HepG2 (cell line): Measurements from ENCODE around the gene TSGA10. TPM values are rescaled to one million over a fixed set of nuclear protein-coding genes. Genes with fewer than 3 reads are reported as not detected.

Experiments
- DPF2 ChIP-seq: sonication (generic); formaldehyde crosslinking; IDR thresholded peaks from 2 replicates; pipeline ENCODE4 v1.4.0; 2020; ENCODE audit warnings: mild to moderate bottlenecking, low read depth, missing genetic modification reagents, borderline replicate concordance
- EEA1 ChIP-seq: sonication (generic); formaldehyde crosslinking; IDR thresholded peaks from 2 replicates; pipeline ENCODE4 v1.5.1; 2020; ENCODE audit warnings: mild to moderate bottlenecking, missing genetic modification reagents, borderline replicate concordance
- HMG20B ChIP-seq: conservative IDR thresholded peaks from 2 replicates; pipeline ENCODE4 v1.6.1; 2016; ENCODE audit warnings: missing genetic modification reagents, missing compliant biosample characterization
- MYC ChIP-seq: sonication (generic); formaldehyde crosslinking; IDR thresholded peaks from 2 replicates; pipeline ENCODE4 v1.9.0; 2021; ENCODE audit warnings: missing genetic modification reagents, borderline replicate concordance
- NKX3-1 ChIP-seq: sonication (generic); formaldehyde crosslinking; IDR thresholded peaks from 2 replicates; pipeline ENCODE4 v1.5.0; 2020; ENCODE audit warnings: missing genetic modification reagents
- PHF20 ChIP-seq: sonication (generic); formaldehyde crosslinking; IDR thresholded peaks from 2 replicates; pipeline ENCODE4 v1.5.0; 2020; ENCODE audit warnings: mild to moderate bottlenecking, missing genetic modification reagents
- RAD21 ChIP-seq: fragments of 450-650 bp; formaldehyde crosslinking; IDR thresholded peaks from 2 replicates; pipeline ENCODE4 v1.5.0; 2020; ENCODE audit warnings: mild to moderate bottlenecking
- RXRA ChIP-seq: sonication (generic); formaldehyde crosslinking; IDR thresholded peaks from 2 replicates; pipeline ENCODE4 v1.5.1; 2020; ENCODE audit warnings: missing genetic modification reagents
- SIX4 ChIP-seq: sonication (generic); formaldehyde crosslinking; IDR thresholded peaks from 2 replicates; pipeline ENCODE4 v1.4.0; 2020; ENCODE audit warnings: missing genetic modification reagents
- SRY ChIP-seq: sonication (generic); formaldehyde crosslinking; IDR thresholded peaks from 2 replicates; pipeline ENCODE4 v1.8.0; 2022; ENCODE audit warnings: mild to moderate bottlenecking, missing genetic modification reagents
- TEAD2 ChIP-seq: sonication (generic); formaldehyde crosslinking; IDR thresholded peaks from 2 replicates; pipeline ENCODE4 v1.9.0; 2021; ENCODE audit warnings: missing genetic modification reagents
- ZNF256 ChIP-seq: sonication (generic); formaldehyde crosslinking; conservative IDR thresholded peaks from 2 replicates; pipeline ENCODE4 v1.4.0; 2020; ENCODE audit warnings: missing genetic modification reagents
- ZNF329 ChIP-seq: sonication (generic); formaldehyde crosslinking; IDR thresholded peaks from 2 replicates; pipeline ENCODE4 v1.9.0; 2021; ENCODE audit warnings: low read depth, mild to moderate bottlenecking, missing genetic modification reagents
- ZNF431 ChIP-seq: sonication (generic); formaldehyde crosslinking; IDR thresholded peaks from 2 replicates; pipeline ENCODE4 v1.9.0; 2022; ENCODE audit warnings: missing genetic modification reagents, low read depth, mild to moderate bottlenecking, borderline replicate concordance
- ZNF446 ChIP-seq: sonication (generic); formaldehyde crosslinking; IDR thresholded peaks from 2 replicates; pipeline ENCODE4 v1.5.0; 2020; ENCODE audit warnings: mild to moderate bottlenecking, missing genetic modification reagents
- ZNF747 ChIP-seq: sonication (generic); formaldehyde crosslinking; IDR thresholded peaks from 2 replicates; pipeline ENCODE4 v1.8.1; 2023; ENCODE audit warnings: missing genetic modification reagents, mild to moderate bottlenecking, borderline replicate concordance
- ZSCAN31 ChIP-seq: sonication (generic); formaldehyde crosslinking; IDR thresholded peaks from 2 replicates; pipeline ENCODE4 v1.5.0; 2020; ENCODE audit warnings: low read depth, mild to moderate bottlenecking, missing genetic modification reagents
- polyA plus RNA-seq, 8 experiments: library from polyadenylated mRNA; depleted of rRNA in 3 of 8; stranded (reverse) in 7 of 8; unstranded in 1 of 8; fragments of >200 nt; fragmentation: Illumina TruSeq in 4 of 8; extraction: Trizol in 4 of 8; gene quantifications; 2 replicates each; pipeline versions ENCODE4 v1.2.1 to v1.2.3, GENCODE V29; 2011 to 2016; ENCODE audit warnings: low read depth in 4 of 8, missing spikeins in 1 of 8, mixed read lengths in 1 of 8; ENCODE audit not compliant: insufficient read depth in 1 of 8
- total RNA-seq, 5 experiments: library from RNA; depleted of rRNA; stranded (reverse); fragments of >200 nt; fragmentation: Illumina TruSeq; extraction: Trizol; gene quantifications; 2 replicates each; pipeline ENCODE4 v1.2.3, GENCODE V29; 2016; ENCODE audit warnings: low read depth in 1 of 5
- TF ChIP-seq, protein P1 (sequence below): sonication (generic); formaldehyde crosslinking; IDR thresholded peaks from 2 replicates; pipeline ENCODE4 v1.4.0; 2020; ENCODE audit warnings: missing genetic modification reagents
- TF ChIP-seq, protein P2 (sequence below): sonication (generic); formaldehyde crosslinking; IDR thresholded peaks from 2 replicates; pipeline ENCODE4 v1.5.0; 2020; ENCODE audit warnings: missing genetic modification reagents
- TF ChIP-seq, protein P3 (sequence below): sonication (generic); formaldehyde crosslinking; IDR thresholded peaks from 2 replicates; pipeline ENCODE4 v1.8.0; 2022; ENCODE audit warnings: mild to moderate bottlenecking, missing genetic modification reagents; ENCODE audit not compliant: insufficient replicate concordance
- TF ChIP-seq, protein P4 (sequence below): sonication (generic); formaldehyde crosslinking; IDR thresholded peaks from 2 replicates; pipeline ENCODE4 v1.8.1; 2022; ENCODE audit warnings: mild to moderate bottlenecking, missing genetic modification reagents

TSGA10 gene
- total and polyA plus RNA-seq, 2 of the 13 experiments (the other 11 are each of a cell fraction or from before 2014, with no cell fraction given), result 4.7 to 13.1 TPM

DNA sequence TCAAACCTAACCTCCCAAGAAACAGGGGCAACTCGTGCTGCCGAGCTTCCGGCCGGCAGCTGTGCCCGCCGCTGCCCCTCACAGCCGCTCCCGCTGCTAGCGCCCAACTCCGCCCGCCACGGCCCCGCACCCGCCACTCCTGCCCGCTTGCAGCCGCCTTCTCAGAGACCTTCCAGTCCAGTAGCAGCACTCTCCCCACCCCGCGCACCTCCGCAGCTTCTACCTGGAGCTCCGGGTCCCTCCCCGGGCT is 14.0 kb downstream of the TSGA10 start (continued):
- TF ChIP-seq, protein P1, sequence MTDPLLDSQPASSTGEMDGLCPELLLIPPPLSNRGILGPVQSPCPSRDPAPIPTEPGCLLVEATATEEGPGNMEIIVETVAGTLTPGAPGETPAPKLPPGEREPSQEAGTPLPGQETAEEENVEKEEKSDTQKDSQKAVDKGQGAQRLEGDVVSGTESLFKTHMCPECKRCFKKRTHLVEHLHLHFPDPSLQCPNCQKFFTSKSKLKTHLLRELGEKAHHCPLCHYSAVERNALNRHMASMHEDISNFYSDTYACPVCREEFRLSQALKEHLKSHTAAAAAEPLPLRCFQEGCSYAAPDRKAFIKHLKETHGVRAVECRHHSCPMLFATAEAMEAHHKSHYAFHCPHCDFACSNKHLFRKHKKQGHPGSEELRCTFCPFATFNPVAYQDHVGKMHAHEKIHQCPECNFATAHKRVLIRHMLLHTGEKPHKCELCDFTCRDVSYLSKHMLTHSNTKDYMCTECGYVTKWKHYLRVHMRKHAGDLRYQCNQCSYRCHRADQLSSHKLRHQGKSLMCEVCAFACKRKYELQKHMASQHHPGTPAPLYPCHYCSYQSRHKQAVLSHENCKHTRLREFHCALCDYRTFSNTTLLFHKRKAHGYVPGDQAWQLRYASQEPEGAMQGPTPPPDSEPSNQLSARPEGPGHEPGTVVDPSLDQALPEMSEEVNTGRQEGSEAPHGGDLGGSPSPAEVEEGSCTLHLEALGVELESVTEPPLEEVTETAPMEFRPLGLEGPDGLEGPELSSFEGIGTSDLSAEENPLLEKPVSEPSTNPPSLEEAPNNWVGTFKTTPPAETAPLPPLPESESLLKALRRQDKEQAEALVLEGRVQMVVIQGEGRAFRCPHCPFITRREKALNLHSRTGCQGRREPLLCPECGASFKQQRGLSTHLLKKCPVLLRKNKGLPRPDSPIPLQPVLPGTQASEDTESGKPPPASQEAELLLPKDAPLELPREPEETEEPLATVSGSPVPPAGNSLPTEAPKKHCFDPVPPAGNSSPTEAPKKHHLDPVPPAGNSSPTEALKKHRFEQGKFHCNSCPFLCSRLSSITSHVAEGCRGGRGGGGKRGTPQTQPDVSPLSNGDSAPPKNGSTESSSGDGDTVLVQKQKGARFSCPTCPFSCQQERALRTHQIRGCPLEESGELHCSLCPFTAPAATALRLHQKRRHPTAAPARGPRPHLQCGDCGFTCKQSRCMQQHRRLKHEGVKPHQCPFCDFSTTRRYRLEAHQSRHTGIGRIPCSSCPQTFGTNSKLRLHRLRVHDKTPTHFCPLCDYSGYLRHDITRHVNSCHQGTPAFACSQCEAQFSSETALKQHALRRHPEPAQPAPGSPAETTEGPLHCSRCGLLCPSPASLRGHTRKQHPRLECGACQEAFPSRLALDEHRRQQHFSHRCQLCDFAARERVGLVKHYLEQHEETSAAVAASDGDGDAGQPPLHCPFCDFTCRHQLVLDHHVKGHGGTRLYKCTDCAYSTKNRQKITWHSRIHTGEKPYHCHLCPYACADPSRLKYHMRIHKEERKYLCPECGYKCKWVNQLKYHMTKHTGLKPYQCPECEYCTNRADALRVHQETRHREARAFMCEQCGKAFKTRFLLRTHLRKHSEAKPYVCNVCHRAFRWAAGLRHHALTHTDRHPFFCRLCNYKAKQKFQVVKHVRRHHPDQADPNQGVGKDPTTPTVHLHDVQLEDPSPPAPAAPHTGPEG, result no peak; the same call in 1 of the 2 replicates
- TF ChIP-seq HMG20B (CRISPR knock-in tag) (0 out of 2 replicates have a peak, but pooled peaks have one; percentile 4), EEA1 (peak; percentile 25; the same call in 1 of the 2 replicates), SIX4 (CRISPR knock-in tag) (no peak), TEAD2 (CRISPR knock-in tag) (0 out of 2 replicates have a peak, but pooled peaks have one; percentile 40), ZSCAN31 (CRISPR knock-in tag) (peak; percentile 86; the same call in 1 of the 2 replicates), DPF2 (CRISPR knock-in tag) (no peak), SRY (peak; percentile 73; the same call in 1 of the 2 replicates), RXRA (no peak), MYC (no peak), ZNF446 (CRISPR knock-in tag) (peak; percentile 74), ZNF431 (CRISPR knock-in tag) (peak; percentile 95; the same call in 1 of the 2 replicates), RAD21 (CRISPR knock-in tag) (peak; percentile 50; the same call in 1 of the 2 replicates), PHF20 (CRISPR knock-in tag) (peak; percentile 78), ZNF256 (CRISPR knock-in tag) (peak; percentile 88; the same call in 1 of the 2 replicates), ZNF747 (CRISPR knock-in tag) (peak; percentile 73), ZNF329 (CRISPR knock-in tag) (0 out of 2 replicates have a peak, but pooled peaks have one; percentile 75), NKX3-1 (CRISPR knock-in tag) (0 out of 2 replicates have a peak, but pooled peaks have one; percentile 35)
- TF ChIP-seq, protein P2, sequence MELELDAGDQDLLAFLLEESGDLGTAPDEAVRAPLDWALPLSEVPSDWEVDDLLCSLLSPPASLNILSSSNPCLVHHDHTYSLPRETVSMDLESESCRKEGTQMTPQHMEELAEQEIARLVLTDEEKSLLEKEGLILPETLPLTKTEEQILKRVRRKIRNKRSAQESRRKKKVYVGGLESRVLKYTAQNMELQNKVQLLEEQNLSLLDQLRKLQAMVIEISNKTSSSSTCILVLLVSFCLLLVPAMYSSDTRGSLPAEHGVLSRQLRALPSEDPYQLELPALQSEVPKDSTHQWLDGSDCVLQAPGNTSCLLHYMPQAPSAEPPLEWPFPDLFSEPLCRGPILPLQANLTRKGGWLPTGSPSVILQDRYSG (CRISPR knock-in tag), result 0 out of 2 replicates have a peak, but pooled peaks have one; percentile 52
- TF ChIP-seq, protein P3, sequence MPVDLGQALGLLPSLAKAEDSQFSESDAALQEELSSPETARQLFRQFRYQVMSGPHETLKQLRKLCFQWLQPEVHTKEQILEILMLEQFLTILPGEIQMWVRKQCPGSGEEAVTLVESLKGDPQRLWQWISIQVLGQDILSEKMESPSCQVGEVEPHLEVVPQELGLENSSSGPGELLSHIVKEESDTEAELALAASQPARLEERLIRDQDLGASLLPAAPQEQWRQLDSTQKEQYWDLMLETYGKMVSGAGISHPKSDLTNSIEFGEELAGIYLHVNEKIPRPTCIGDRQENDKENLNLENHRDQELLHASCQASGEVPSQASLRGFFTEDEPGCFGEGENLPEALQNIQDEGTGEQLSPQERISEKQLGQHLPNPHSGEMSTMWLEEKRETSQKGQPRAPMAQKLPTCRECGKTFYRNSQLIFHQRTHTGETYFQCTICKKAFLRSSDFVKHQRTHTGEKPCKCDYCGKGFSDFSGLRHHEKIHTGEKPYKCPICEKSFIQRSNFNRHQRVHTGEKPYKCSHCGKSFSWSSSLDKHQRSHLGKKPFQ (CRISPR knock-in tag), result peak; percentile 56
- TF ChIP-seq, protein P4, sequence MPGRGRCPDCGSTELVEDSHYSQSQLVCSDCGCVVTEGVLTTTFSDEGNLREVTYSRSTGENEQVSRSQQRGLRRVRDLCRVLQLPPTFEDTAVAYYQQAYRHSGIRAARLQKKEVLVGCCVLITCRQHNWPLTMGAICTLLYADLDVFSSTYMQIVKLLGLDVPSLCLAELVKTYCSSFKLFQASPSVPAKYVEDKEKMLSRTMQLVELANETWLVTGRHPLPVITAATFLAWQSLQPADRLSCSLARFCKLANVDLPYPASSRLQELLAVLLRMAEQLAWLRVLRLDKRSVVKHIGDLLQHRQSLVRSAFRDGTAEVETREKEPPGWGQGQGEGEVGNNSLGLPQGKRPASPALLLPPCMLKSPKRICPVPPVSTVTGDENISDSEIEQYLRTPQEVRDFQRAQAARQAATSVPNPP (CRISPR knock-in tag), result peak; percentile 73; the same call in 1 of the 2 replicates
